Astrocyte (in vitro differentiated cells and primary cell): ENCODE data around the gene MAP1LC3A. TPM values are rescaled to one million over a fixed set of nuclear protein-coding genes. Genes with fewer than 3 reads are reported as not detected.
A peak's percentile ranks its signal among the peaks of the same experiment; 100 is the strongest.

Experiments
- DNase-seq: peaks from one replicate; pipeline ENCODE4 v3.0.0-alpha.2; 2010; ENCODE audit warnings: low read depth
- FAIRE-seq: peaks from 2 replicates; lab custom pipeline; 2011; peaks lifted over from hg19 to GRCh38; lab: Jason Lieb, UNC
- H2AFZ ChIP-seq: 2 replicates; pipeline ENCODE4 v1.6.0; 2012; ENCODE audit warnings: low read depth, low read length, inconsistent platforms
- H3K27ac ChIP-seq: 2 replicates; pipeline ENCODE4 v1.5.1; 2011; ENCODE audit warnings: low read depth, low read length, inconsistent platforms
- H3K27me3 ChIP-seq: 2 replicates; pipeline ENCODE4 v1.6.0; 2011; ENCODE audit warnings: low read length, inconsistent platforms; ENCODE audit not compliant: insufficient read depth
- H3K36me3 ChIP-seq: 2 replicates; pipeline ENCODE4 v1.5.1; 2011; ENCODE audit warnings: low read length, inconsistent platforms; ENCODE audit not compliant: insufficient read depth
- H3K4me1 ChIP-seq: 2 replicates; pipeline ENCODE4 v1.5.1; 2011; ENCODE audit warnings: low read length, inconsistent platforms; ENCODE audit not compliant: insufficient read depth
- H3K4me2 ChIP-seq: 2 replicates; pipeline ENCODE4 v1.6.0; 2012; ENCODE audit warnings: low read length, inconsistent platforms
- H3K4me3 ChIP-seq: 2 replicates; pipeline ENCODE4 v1.5.1; 2011; ENCODE audit warnings: low read depth, mild to moderate bottlenecking, low read length, inconsistent platforms; ENCODE audit not compliant: insufficient read depth
- H3K79me2 ChIP-seq: 2 replicates; pipeline ENCODE4 v1.6.0; 2012; ENCODE audit warnings: mild to moderate bottlenecking, low read length, inconsistent platforms; ENCODE audit not compliant: insufficient read depth
- H3K9ac ChIP-seq: 2 replicates; pipeline ENCODE4 v1.6.0; 2012; ENCODE audit warnings: mild to moderate bottlenecking, low read length, inconsistent platforms
- H3K9me3 ChIP-seq: 2 replicates; pipeline ENCODE4 v1.5.1; 2012; ENCODE audit warnings: low read depth, mild to moderate bottlenecking, low read length, inconsistent platforms; ENCODE audit not compliant: insufficient read depth
- H4K20me1 ChIP-seq: 2 replicates; pipeline ENCODE4 v1.6.0; 2012; ENCODE audit warnings: low read length, inconsistent platforms; ENCODE audit not compliant: insufficient read depth
- H3K27ac Mint-ChIP-seq: one replicate; pipeline ENCODE4 v1.8.0; 2021; ENCODE audit warnings: mild to moderate bottlenecking, mixed read lengths; ENCODE audit not compliant: unreplicated experiment
- H3K27me3 Mint-ChIP-seq: one replicate; pipeline ENCODE4 v1.8.0; 2021; ENCODE audit warnings: low read depth, mixed read lengths; ENCODE audit not compliant: unreplicated experiment
- H3K36me3 Mint-ChIP-seq: one replicate; pipeline ENCODE4 v1.8.0; 2021; ENCODE audit warnings: low read depth, mixed read lengths; ENCODE audit not compliant: unreplicated experiment
- H3K4me1 Mint-ChIP-seq: one replicate; pipeline ENCODE4 v1.8.0; 2021; ENCODE audit warnings: low read depth, mixed read lengths; ENCODE audit not compliant: unreplicated experiment
- H3K4me3 Mint-ChIP-seq: one replicate; pipeline ENCODE4 v1.8.0; 2021; ENCODE audit warnings: mild to moderate bottlenecking, moderate library complexity, mixed read lengths; ENCODE audit not compliant: unreplicated experiment
- H3K9me3 Mint-ChIP-seq: one replicate; pipeline ENCODE4 v1.8.0; 2021; ENCODE audit warnings: mild to moderate bottlenecking, mixed read lengths; ENCODE audit not compliant: unreplicated experiment
- CTCF ChIP-seq: IDR thresholded peaks from 2 replicates; pipeline ENCODE4 v1.5.1; 2011; ENCODE audit warnings: low read depth, mild to moderate bottlenecking, inconsistent platforms, low read length, moderate library complexity; ENCODE audit not compliant: insufficient read depth
- EZH2 ChIP-seq: IDR thresholded peaks from 2 replicates; pipeline ENCODE4 v1.6.1; 2012; ENCODE audit warnings: mild to moderate bottlenecking, low read length, inconsistent platforms; ENCODE audit not compliant: insufficient read depth
- total RNA-seq: library from RNA; stranded (reverse); gene quantifications from 2 replicates; pipeline ENCODE4 v1.2.1, GENCODE V29; 2021

MAP1LC3A gene
- total RNA-seq, 1 donor from 2014 or later: 48.9 TPM

- Mint-ChIP-seq H3K27me3 (no peaks in the 10 kb centered on the region), H3K4me1 (peaks cover 5% of the 10 kb centered on the region), H3K36me3 (no peaks in the 10 kb centered on the region), H3K27ac (no peak overlapping the region), H3K4me3 (peak overlapping the region; percentile 66), H3K9me3 (no peaks in the 10 kb centered on the region)
- DNase-seq: no peak
- no peaks in the 10 kb centered on the region for H3K9me3 ChIP-seq
- TF ChIP-seq CTCF (no peak), EZH2 (no peak)
- H3K36me3 ChIP-seq: no peaks in the 10 kb centered on the region
- no peak overlapping the region for H3K4me2 ChIP-seq
- no peak overlapping the region for H3K4me3 ChIP-seq
- peaks cover 5% of the 10 kb centered on the region for H3K4me1 ChIP-seq
- H4K20me1 ChIP-seq: peaks cover 8% of the 10 kb centered on the region
- no peaks in the 10 kb centered on the region for H3K79me2 ChIP-seq
- H3K9ac ChIP-seq: no peak overlapping the region
- H3K27me3 ChIP-seq: no peaks in the 10 kb centered on the region
- no peak for FAIRE-seq
- H3K27ac ChIP-seq: no peak overlapping the region
- H2AFZ ChIP-seq: no peak overlapping the region
Measured at GRCh38 chr20:34560614-34561013, 2.1 kb downstream of the MAP1LC3A start.

GRCh38 chr20:34561661-34562060 lies 3.1 kb downstream of the MAP1LC3A start:
- H3K27me3 Mint-ChIP-seq: no peaks in the 10 kb centered on the region
- no peak overlapping the region for H3K27ac Mint-ChIP-seq
- TF ChIP-seq EZH2 (no peak), CTCF (no peak)
- H3K36me3 Mint-ChIP-seq: no peaks in the 10 kb centered on the region
- peaks cover 8% of the 10 kb centered on the region for H4K20me1 ChIP-seq
- peaks cover 5% of the 10 kb centered on the region for H3K4me1 ChIP-seq
- H2AFZ ChIP-seq: no peak overlapping the region
- H3K9me3 Mint-ChIP-seq: no peaks in the 10 kb centered on the region
- H3K79me2 ChIP-seq: no peaks in the 10 kb centered on the region
- DNase-seq (no peak), FAIRE-seq (no peak)
- H3K9me3 ChIP-seq: no peaks in the 10 kb centered on the region
- no peak overlapping the region for H3K9ac ChIP-seq
- no peak overlapping the region for H3K27ac ChIP-seq
- H3K4me1 Mint-ChIP-seq: peaks cover 5% of the 10 kb centered on the region
- no peak overlapping the region for H3K4me3 ChIP-seq
- no peaks in the 10 kb centered on the region for H3K36me3 ChIP-seq
- no peaks in the 10 kb centered on the region for H3K27me3 ChIP-seq
- H3K4me2 ChIP-seq: no peak overlapping the region
- peak overlapping the region; percentile 4 for H3K4me3 Mint-ChIP-seq

GRCh38 chr20:34562641-34563040 lies 4.1 kb downstream of the MAP1LC3A start:
- Histone ChIP-seq H3K9me3 (no peaks in the 10 kb centered on the region), H3K27ac (no peak overlapping the region), H3K79me2 (no peaks in the 10 kb centered on the region), H3K4me1 (peaks cover 5% of the 10 kb centered on the region), H3K27me3 (no peaks in the 10 kb centered on the region), H3K36me3 (no peaks in the 10 kb centered on the region), H2AFZ (no peak overlapping the region), H3K4me3 (no peak overlapping the region), H3K4me2 (no peak overlapping the region), H4K20me1 (peaks cover 8% of the 10 kb centered on the region), H3K9ac (no peak overlapping the region)
- Mint-ChIP-seq H3K9me3 (no peaks in the 10 kb centered on the region), H3K27ac (no peak overlapping the region), H3K4me3 (no peak overlapping the region), H3K36me3 (peaks cover 2% of the 10 kb centered on the region), H3K4me1 (peaks cover 5% of the 10 kb centered on the region), H3K27me3 (peaks cover 3% of the 10 kb centered on the region)
- no peak for DNase-seq
- FAIRE-seq: no peak
- TF ChIP-seq EZH2: no peak
- TF ChIP-seq CTCF: peak; percentile 19
